Neutrophil (primary cell): ENCODE data around the gene PLD5.

Experiments
- H3K27ac ChIP-seq: fragments of 200-600 bp; sonication (generic); 2 replicates; pipeline ENCODE4 v1.5.1; 2016; ENCODE audit warnings: mild to moderate bottlenecking, moderate library complexity
- H3K27me3 ChIP-seq: fragments of 200-600 bp; sonication (generic); 2 replicates; pipeline ENCODE4 v1.6.0; 2016; ENCODE audit warnings: mild to moderate bottlenecking
- H3K36me3 ChIP-seq: fragments of 200-600 bp; sonication (generic); 2 replicates; pipeline ENCODE4 v1.5.1; 2017
- H3K4me1 ChIP-seq, 2 experiments: fragments of 200-600 bp in 1 of 2; sonication (generic) in 1 of 2; 1 replicate in 1 of 2; 2 replicates in 1 of 2; pipeline versions ENCODE4 v1.5.1 to v1.6.1; 2013 to 2016; ENCODE audit warnings: low read depth in 1 of 2, low read length in 1 of 2, mild to moderate bottlenecking in 1 of 2, moderate library complexity in 1 of 2; ENCODE audit not compliant: control insufficient read depth in 1 of 2, insufficient read depth in 1 of 2
- H3K4me3 ChIP-seq, 2 experiments: fragments of 200-600 bp in 1 of 2; sonication (generic) in 1 of 2; 1 replicate in 1 of 2; 2 replicates in 1 of 2; pipeline ENCODE4 v1.5.1; 2013 to 2016; ENCODE audit warnings: low read depth in 1 of 2, low read length in 1 of 2, mild to moderate bottlenecking in 1 of 2, moderate library complexity in 1 of 2
- H3K9me3 ChIP-seq: fragments of 200-600 bp; sonication (generic); 2 replicates; pipeline ENCODE4 v1.5.1; 2016
- TF ChIP-seq, protein P1 (sequence below): fragments of 200-600 bp; sonication (generic); IDR thresholded peaks from 2 replicates; pipeline ENCODE4 v1.5.1; 2016; ENCODE audit warnings: antibody characterized with exemption

PLD5 gene

DNA sequence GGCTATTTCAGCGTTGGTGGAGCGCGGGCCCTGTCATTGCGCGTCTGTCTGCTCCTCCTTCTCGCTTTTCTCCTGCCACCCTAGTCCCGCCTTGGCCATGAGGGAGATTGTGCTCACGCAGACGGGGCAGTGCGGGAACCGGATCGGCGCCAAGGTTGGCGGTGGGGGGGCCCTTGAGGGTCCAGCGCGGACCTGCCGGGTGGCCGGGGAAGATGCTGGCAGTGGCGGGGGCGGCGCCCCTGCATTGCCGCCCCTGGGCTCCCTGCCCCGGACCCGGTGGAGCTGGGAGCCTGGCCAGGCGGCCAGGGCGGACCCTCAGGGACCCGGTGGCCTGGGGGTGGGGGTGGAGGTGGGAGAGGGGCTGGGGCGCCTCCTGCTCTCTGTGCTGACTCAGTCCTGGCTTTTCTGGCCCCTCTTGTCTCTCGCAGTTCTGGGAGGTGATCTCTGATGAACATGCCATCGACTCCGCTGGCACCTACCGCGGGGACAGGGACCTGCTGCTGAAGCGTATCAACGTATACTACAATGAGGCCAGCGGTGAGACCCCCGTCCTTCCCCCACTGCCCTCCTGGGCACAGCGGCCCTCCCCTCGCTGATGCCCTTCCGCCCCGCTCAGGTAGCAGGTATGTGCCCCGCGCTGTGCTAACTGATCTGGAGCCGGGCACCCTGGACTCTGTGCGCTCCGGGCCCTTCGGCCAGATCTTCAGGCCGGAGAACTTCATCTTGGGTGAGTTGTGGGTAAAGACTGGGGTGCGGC lies 467.3 kb downstream of the PLD5 start:
- no peak overlapping the region for H3K4me3 ChIP-seq
- no peaks in the 10 kb centered on the region for H3K36me3 ChIP-seq
- no peaks in the 10 kb centered on the region for H3K4me1 ChIP-seq
- no peaks in the 10 kb centered on the region for H3K9me3 ChIP-seq
- H3K27me3 ChIP-seq = no peaks in the 10 kb centered on the region
- H3K27ac ChIP-seq = no peak overlapping the region
- TF ChIP-seq, protein P1, sequence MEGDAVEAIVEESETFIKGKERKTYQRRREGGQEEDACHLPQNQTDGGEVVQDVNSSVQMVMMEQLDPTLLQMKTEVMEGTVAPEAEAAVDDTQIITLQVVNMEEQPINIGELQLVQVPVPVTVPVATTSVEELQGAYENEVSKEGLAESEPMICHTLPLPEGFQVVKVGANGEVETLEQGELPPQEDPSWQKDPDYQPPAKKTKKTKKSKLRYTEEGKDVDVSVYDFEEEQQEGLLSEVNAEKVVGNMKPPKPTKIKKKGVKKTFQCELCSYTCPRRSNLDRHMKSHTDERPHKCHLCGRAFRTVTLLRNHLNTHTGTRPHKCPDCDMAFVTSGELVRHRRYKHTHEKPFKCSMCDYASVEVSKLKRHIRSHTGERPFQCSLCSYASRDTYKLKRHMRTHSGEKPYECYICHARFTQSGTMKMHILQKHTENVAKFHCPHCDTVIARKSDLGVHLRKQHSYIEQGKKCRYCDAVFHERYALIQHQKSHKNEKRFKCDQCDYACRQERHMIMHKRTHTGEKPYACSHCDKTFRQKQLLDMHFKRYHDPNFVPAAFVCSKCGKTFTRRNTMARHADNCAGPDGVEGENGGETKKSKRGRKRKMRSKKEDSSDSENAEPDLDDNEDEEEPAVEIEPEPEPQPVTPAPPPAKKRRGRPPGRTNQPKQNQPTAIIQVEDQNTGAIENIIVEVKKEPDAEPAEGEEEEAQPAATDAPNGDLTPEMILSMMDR = no peak

DNA sequence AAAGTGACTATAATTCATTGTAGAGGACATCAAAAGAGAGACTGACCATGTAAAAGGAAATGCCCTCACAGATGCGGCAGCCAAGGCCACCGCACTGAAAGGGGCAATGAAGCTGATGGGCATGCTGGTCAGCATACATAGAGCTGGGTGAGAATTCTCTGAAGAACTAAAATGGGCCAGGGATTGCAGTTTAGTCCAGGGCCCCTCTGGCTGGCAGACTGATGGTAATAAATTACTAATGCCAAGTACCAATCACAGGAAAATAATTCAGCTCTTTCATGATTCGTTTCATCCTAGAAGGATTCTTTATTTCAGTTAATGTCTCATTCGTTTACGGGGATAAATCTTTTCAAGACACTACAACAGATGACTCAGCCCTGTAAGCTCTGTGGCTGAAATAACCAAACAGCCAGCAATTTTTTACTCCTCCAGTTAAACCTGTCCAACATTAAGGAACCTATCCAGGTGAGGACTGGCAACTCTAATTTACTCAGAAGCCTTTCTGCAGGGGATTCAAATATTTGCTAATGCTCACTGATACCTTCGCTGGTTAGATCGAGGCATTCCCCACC lies 468.7 kb downstream of the PLD5 start:
- Histone ChIP-seq H3K36me3 (no peaks in the 10 kb centered on the region), H3K27ac (no peak overlapping the region), H3K9me3 (no peaks in the 10 kb centered on the region), H3K4me1 (no peaks in the 10 kb centered on the region), H3K27me3 (no peaks in the 10 kb centered on the region), H3K4me3 (no peak overlapping the region)
- TF ChIP-seq, protein P1 = no peak

DNA sequence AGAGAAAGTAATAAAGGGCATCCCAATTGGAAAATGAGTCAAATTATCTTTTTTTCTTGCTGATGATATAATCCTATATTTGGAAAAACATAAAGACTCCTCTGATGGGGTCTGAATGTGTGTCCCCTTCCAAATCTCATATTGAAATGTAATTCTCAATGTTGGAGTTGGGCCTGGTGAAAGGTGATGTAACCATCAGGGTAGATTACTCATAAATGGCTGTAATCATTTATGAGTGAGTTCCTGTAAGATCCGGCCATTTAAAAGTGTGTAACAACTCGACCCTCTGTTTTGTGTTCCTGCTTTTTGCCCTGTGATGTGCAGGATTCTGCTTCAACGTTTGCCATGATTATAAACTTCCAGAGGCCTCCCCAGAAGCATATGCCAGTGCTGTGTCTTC lies 481.3 kb downstream of the PLD5 start:
- Histone ChIP-seq H3K27me3 (no peaks in the 10 kb centered on the region), H3K9me3 (no peaks in the 10 kb centered on the region), H3K4me3 (no peak overlapping the region), H3K36me3 (no peaks in the 10 kb centered on the region), H3K4me1 (no peaks in the 10 kb centered on the region), H3K27ac (no peak overlapping the region)
- TF ChIP-seq, protein P1 = no peak

DNA sequence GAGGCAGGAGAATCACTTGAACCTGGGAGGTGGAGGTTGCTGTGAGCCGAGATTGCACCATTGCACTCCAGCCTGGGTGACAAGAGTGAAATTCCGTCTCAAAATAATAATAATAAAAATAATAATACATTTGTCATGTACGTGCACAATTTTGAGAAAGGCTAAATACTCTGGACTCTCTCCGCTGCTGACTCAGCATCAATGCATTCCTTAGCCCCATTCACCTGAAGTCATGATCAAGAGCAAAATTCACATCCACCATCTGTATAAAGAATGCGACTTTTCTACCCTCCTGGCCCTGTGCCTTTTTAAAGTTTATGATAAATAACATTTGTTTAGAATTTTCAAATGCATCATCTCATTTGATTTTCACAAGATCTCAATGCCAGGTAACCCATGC lies 490.1 kb downstream of the PLD5 start:
- Histone ChIP-seq H3K36me3 (no peaks in the 10 kb centered on the region), H3K27me3 (no peaks in the 10 kb centered on the region), H3K4me1 (no peaks in the 10 kb centered on the region), H3K4me3 (no peak overlapping the region), H3K9me3 (no peaks in the 10 kb centered on the region), H3K27ac (no peak overlapping the region)
- TF ChIP-seq, protein P1 = no peak

DNA sequence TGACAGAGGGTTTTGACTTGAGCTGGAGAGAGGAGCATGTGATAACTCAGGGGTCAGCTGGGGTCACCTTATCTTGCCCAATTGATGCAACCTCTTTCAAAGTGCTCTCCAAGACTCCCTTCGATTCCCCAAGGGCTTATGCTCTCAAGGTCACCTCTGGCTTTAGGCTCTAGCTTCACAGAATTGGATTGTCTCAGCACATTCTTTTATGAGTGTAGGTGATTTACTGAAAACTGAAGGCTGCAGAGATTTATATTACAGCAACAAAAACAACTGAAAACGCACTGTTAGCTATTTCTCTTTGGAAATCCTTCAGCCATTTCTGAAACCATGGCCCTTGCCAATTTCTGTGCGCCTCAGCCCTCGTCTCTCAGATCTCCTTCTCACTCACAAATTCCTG lies 491.1 kb downstream of the PLD5 start:
- TF ChIP-seq, protein P1 = no peak
- no peaks in the 10 kb centered on the region for H3K4me1 ChIP-seq
- H3K9me3 ChIP-seq = no peaks in the 10 kb centered on the region

More for the DNA sequence above, 491.1 kb downstream of the PLD5 start:
- no peak overlapping the region for H3K27ac ChIP-seq
- H3K27me3 ChIP-seq = no peaks in the 10 kb centered on the region
- H3K36me3 ChIP-seq = no peaks in the 10 kb centered on the region
- no peak overlapping the region for H3K4me3 ChIP-seq
